ENCODE results near the gene RET.

Gene RET

GRCh38 chr10:43131256-43131655 lies 54.4 kb downstream of the RET start:
- FAIRE-seq (no peak), DNase-seq (ENCODE audit: insufficient read length, low spot score) (no peak)
- TF ChIP-seq, protein P1, sequence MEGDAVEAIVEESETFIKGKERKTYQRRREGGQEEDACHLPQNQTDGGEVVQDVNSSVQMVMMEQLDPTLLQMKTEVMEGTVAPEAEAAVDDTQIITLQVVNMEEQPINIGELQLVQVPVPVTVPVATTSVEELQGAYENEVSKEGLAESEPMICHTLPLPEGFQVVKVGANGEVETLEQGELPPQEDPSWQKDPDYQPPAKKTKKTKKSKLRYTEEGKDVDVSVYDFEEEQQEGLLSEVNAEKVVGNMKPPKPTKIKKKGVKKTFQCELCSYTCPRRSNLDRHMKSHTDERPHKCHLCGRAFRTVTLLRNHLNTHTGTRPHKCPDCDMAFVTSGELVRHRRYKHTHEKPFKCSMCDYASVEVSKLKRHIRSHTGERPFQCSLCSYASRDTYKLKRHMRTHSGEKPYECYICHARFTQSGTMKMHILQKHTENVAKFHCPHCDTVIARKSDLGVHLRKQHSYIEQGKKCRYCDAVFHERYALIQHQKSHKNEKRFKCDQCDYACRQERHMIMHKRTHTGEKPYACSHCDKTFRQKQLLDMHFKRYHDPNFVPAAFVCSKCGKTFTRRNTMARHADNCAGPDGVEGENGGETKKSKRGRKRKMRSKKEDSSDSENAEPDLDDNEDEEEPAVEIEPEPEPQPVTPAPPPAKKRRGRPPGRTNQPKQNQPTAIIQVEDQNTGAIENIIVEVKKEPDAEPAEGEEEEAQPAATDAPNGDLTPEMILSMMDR (IDR thresholded peaks at IDR 0.05; ENCODE audit: insufficient read depth, missing control alignments) = no peak

GRCh38 chr10:43131906-43132305 lies 55.0 kb downstream of the RET start:
- no peak for FAIRE-seq
- TF ChIP-seq, protein P1 (IDR thresholded peaks at IDR 0.05; ENCODE audit: insufficient read depth, missing control alignments) = no peak
- DNase-seq (ENCODE audit: insufficient read length, low spot score) = no peak

DNA sequence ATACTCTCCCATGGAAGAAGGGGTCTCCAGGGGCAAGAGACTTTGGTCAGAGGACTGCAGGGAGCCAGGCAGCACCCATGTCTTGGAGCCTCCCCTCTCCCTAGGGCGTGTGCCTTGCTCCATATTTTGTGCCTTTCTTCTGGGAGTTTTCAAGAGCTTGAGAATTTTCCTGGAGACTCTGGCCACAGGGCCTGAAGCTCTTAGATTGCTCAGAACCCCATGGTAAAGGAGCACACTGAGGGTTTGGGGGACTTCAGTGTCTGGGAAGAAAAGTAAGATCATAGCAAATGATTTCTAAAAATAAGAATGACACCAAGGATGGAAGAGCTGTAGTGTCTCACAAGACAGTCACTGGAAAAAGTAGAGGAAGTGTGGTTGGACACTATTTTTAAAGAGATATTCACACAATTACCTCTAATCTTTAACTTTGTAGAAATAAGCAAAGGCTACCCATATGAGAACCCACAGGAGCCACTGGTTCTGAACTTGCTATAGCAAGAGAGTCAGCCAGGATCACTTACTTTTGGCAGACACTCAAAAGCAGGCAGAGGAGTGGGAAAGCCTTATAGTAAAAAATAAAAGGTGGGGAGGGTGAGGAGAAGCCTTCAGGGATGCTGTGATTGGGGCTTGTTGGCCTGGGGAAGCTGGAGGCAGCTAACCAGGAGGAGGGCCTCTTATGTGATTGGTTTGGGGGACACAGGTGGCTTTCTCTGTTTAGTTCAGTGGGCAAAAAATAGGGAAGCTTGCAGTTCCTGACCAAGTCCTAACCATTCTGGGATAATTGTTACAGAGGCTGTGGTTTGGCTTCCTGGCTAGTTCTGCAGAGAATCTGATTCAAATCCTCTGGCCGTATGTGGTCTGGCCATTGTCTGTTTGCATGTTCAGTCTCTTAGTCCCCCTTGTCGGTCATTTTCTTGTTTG lies 56.3 kb downstream of the RET start:
- TF ChIP-seq, protein P1 (IDR thresholded peaks at IDR 0.05; ENCODE audit: insufficient read depth, missing control alignments) = no peak
- no peak for DNase-seq (ENCODE audit: insufficient read length, low spot score)
- no peak for FAIRE-seq

DNA sequence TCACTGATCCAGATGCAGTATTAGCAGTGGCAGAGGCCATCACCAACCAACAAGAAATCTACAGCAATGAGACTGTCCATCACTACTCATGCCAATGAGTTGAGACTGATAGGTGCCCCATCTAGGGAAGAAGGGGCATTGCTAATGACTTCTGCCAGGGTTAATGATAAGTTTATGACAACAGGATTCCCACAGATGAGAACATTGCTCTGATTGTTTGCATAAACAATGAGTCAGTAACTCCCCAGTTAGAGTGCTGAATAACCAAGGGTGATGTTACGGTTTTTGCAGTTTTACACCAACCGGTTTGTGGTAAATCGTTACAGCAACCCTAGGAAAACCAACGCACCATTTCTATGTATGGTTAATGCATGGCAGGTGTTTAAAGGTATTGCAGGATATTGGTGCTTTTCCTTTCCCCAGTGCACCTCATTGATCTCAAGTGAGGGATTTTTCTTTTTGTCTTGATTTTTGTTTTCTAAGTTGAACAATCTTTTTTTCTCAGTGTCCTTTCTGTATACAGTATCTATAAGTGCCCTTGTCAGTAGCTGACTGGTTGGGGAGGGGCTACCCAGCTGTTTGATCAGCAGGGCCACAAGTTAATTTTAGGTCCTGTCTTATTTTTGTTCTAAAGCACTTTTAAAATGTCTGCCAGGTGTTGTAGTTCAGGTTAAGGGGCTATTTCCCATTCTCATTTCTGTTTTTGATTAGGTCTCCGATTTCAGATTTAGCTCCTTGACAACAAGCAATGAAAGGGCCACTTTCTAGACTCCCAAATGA lies 57.4 kb downstream of the RET start:
- FAIRE-seq (no peak), DNase-seq (ENCODE audit: insufficient read length, low spot score) (no peak)
- TF ChIP-seq, protein P1 (IDR thresholded peaks at IDR 0.05; ENCODE audit: insufficient read depth, missing control alignments) = no peak

DNA sequence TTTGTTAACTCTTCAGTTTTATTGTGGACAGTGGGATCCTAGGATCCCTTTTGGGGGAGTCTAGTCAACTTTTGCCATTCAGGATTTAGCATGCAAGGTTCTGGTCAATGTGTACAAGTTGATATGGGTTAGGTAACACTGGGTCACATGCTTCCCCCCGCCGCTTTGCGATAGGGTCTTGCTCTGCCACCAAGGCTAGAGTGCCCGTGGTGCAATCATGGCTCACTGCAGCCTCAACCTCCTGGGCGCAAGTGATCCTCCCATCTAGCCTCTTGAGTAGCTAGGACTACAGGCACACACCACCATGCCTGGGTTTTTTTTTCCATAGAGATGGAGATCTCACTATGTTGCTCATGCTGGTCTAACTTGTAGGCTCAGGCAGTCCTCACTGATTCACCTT lies 58.2 kb downstream of the RET start:
- TF ChIP-seq, protein P1 (IDR thresholded peaks at IDR 0.05; ENCODE audit: insufficient read depth, missing control alignments) = no peak
- FAIRE-seq = no peak
- no peak for DNase-seq (ENCODE audit: insufficient read length, low spot score)

- DNase-seq (ENCODE audit: insufficient read length, low spot score) (no peak), FAIRE-seq (no peak)
- TF ChIP-seq, protein P1 (IDR thresholded peaks at IDR 0.05; ENCODE audit: insufficient read depth, missing control alignments) = no peak
Measured at GRCh38 chr10:43135656-43136055, 58.8 kb downstream of the RET start.
